Body of pancreas (tissue), 4 donors: ENCODE measurements around the gene PLEKHG5.

ENCODE experiments used
- POLR2A ChIP-seq, 3 donors: fragments of 450-650 bp; IDR thresholded peaks; one replicate each; pipeline ENCODE4 v1.6.1; 2016; ENCODE audit warnings: antibody characterized with exemption in 3 of 3, mild to moderate bottlenecking in 2 of 3
- TF ChIP-seq, protein P1 (sequence below), 7 experiments: fragments of 450-650 bp in 4 of 7; fragments of 200-600 bp in 3 of 7; sonication (generic) in 3 of 7; IDR thresholded peaks; one replicate each; pipeline ENCODE4 v1.5.1; 2016 to 2019; ENCODE audit warnings: antibody characterized with exemption in 7 of 7

DNA sequence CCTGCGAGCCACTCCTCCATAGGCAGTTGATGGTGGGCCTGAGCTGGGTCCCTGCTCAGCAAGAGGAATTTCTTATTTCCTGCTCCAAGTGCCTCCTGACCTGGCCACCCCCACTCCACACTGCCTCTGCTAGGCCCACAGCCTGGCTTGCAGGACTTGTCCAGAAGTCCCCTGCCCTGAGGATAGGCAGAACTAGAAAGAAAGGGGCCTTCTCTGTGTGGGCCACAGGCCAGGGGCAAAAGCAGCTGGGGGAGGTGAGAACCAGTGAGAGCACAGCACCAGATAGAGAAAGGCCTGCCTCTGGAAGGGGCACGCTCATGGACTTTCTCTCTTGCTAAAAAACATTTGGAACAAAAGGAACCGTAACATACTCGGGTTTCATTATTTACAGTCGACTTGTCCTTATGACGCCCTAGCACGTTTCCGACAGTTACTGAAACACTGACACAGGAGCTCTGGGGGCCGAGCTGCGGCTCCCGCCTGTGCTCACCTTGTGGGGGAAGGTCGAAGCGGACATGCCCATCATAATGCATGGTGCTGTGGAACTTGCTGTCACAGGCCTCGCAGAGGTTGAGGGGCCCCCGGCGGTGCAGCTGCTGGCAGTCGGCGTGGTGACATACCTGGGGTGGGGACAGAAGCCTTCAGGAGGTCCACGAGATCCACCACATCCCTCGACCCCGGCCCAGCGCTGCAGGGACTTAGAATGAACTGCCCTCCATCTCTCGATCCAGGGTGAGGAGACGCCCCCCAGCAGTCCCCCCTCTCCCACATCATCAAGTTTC lies 14.2 kb downstream of the PLEKHG5 start:
- no peak for TF ChIP-seq POLR2A (IDR thresholded peaks at IDR 0.05)
- TF ChIP-seq, protein P1, sequence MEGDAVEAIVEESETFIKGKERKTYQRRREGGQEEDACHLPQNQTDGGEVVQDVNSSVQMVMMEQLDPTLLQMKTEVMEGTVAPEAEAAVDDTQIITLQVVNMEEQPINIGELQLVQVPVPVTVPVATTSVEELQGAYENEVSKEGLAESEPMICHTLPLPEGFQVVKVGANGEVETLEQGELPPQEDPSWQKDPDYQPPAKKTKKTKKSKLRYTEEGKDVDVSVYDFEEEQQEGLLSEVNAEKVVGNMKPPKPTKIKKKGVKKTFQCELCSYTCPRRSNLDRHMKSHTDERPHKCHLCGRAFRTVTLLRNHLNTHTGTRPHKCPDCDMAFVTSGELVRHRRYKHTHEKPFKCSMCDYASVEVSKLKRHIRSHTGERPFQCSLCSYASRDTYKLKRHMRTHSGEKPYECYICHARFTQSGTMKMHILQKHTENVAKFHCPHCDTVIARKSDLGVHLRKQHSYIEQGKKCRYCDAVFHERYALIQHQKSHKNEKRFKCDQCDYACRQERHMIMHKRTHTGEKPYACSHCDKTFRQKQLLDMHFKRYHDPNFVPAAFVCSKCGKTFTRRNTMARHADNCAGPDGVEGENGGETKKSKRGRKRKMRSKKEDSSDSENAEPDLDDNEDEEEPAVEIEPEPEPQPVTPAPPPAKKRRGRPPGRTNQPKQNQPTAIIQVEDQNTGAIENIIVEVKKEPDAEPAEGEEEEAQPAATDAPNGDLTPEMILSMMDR (IDR thresholded peaks at IDR 0.05): no peak
